Type B pancreatic cell (in vitro differentiated cells): ENCODE results near the gene PGM2L1. TPM values are rescaled to one million over a fixed set of nuclear protein-coding genes. Genes with fewer than 3 reads are reported as not detected.

ENCODE experiments used
- DNase-seq: peaks from one replicate; pipeline ENCODE4 v3.0.0; 2021; ENCODE audit warnings: mixed read lengths; ENCODE audit not compliant: unreplicated experiment; ENCODE audit errors: extremely low spot score
- H3K27ac Mint-ChIP-seq: 2 replicates; pipeline ENCODE4 v1.8.0; 2021; ENCODE audit warnings: mild to moderate bottlenecking, mixed read lengths
- H3K27me3 Mint-ChIP-seq: 2 replicates; pipeline ENCODE4 v1.8.0; 2021; ENCODE audit warnings: mixed read lengths
- H3K36me3 Mint-ChIP-seq: 2 replicates; pipeline ENCODE4 v1.8.0; 2021; ENCODE audit warnings: mixed read lengths
- H3K4me1 Mint-ChIP-seq: one replicate; pipeline ENCODE4 v1.8.0; 2021; ENCODE audit warnings: mixed read lengths; ENCODE audit not compliant: unreplicated experiment
- H3K4me3 Mint-ChIP-seq: 2 replicates; pipeline ENCODE4 v1.8.0; 2021; ENCODE audit warnings: mild to moderate bottlenecking, mixed read lengths
- H3K9me3 Mint-ChIP-seq: 2 replicates; pipeline ENCODE4 v1.8.0; 2021; ENCODE audit warnings: mixed read lengths
- total RNA-seq: library from RNA; stranded (reverse); gene quantifications from 2 replicates; pipeline ENCODE4 v1.2.1, GENCODE V29; 2021; ENCODE audit warnings: low replicate concordance
- TF ChIP-seq, protein P1 (sequence below): fragments of 200-600 bp; sonication (generic); conservative IDR thresholded peaks from 2 replicates; pipeline ENCODE4 v1.5.0; 2021; ENCODE audit warnings: antibody characterized with exemption, mild to moderate bottlenecking

Gene PGM2L1
- total RNA-seq, 1 donor from 2014 or later, result 10.3 TPM

- Mint-ChIP-seq H3K4me3 (no peak overlapping the region), H3K27ac (no peak overlapping the region), H3K4me1 (peaks cover 7% of the 10 kb centered on the region), H3K36me3 (no peaks in the 10 kb centered on the region), H3K27me3 (peaks cover 15% of the 10 kb centered on the region), H3K9me3 (peaks cover 7% of the 10 kb centered on the region)
- DNase-seq, result no peak
- TF ChIP-seq, protein P1, sequence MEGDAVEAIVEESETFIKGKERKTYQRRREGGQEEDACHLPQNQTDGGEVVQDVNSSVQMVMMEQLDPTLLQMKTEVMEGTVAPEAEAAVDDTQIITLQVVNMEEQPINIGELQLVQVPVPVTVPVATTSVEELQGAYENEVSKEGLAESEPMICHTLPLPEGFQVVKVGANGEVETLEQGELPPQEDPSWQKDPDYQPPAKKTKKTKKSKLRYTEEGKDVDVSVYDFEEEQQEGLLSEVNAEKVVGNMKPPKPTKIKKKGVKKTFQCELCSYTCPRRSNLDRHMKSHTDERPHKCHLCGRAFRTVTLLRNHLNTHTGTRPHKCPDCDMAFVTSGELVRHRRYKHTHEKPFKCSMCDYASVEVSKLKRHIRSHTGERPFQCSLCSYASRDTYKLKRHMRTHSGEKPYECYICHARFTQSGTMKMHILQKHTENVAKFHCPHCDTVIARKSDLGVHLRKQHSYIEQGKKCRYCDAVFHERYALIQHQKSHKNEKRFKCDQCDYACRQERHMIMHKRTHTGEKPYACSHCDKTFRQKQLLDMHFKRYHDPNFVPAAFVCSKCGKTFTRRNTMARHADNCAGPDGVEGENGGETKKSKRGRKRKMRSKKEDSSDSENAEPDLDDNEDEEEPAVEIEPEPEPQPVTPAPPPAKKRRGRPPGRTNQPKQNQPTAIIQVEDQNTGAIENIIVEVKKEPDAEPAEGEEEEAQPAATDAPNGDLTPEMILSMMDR, result no peak
These were observed 75.6 kb downstream of the PGM2L1 start for GRCh38 chr11:74322667-74323066.

GRCh38 chr11:74321487-74322188 is 76.6 kb downstream of the PGM2L1 start:
- peaks cover 4% of the 10 kb centered on the region for H3K36me3 Mint-ChIP-seq
- H3K4me3 Mint-ChIP-seq, result no peak overlapping the region
- no peak overlapping the region for H3K27ac Mint-ChIP-seq
- H3K27me3 Mint-ChIP-seq, result peaks cover 23% of the 10 kb centered on the region
- H3K4me1 Mint-ChIP-seq, result peaks cover 5% of the 10 kb centered on the region
- DNase-seq, result no peak
- peaks cover 15% of the 10 kb centered on the region for H3K9me3 Mint-ChIP-seq
- TF ChIP-seq, protein P1, result peak; percentile 73

GRCh38 chr11:74320538-74320937 is 77.7 kb downstream of the PGM2L1 start:
- peaks cover 17% of the 10 kb centered on the region for H3K9me3 Mint-ChIP-seq
- H3K27ac Mint-ChIP-seq, result no peak overlapping the region
- H3K27me3 Mint-ChIP-seq, result peaks cover 25% of the 10 kb centered on the region
- H3K36me3 Mint-ChIP-seq, result peaks cover 4% of the 10 kb centered on the region
- TF ChIP-seq, protein P1, result no peak
- H3K4me1 Mint-ChIP-seq, result no peaks in the 10 kb centered on the region
- no peak for DNase-seq
- H3K4me3 Mint-ChIP-seq, result no peak overlapping the region

DNA sequence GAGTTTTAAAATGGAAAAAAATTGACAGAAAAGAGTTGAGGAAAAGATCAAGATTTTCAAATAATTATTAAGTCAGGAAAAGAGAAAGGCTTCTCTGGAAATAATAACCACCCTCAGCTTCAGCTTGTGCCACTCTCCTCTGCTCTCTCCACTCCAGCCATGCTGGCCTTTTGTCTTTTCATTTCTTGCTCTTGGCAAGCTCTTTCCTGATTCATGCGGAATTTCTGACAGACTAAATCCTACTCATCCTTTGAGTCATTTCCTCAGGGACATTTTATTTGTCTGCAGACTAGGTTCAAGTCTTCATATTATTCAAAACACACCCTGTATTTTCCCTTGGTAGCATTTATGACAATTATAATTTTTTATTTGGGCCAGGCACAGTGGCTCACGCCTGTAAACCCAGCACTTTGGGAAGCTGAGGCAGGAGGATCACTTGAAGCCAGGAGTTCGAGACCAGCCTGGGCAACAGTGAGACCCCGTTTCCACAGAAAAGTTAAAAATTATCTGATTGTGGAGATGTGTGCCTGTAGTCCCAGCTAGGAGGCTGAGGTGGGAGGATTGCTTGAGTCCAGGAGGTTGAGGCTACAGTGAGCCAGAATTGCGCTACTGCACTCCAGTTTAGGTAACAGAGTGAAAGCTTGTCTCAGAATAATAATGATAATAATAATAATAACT is 79.0 kb downstream of the PGM2L1 start:
- H3K4me3 Mint-ChIP-seq, result no peak overlapping the region
- no peak for DNase-seq
- no peak overlapping the region for H3K27ac Mint-ChIP-seq
- peaks cover 28% of the 10 kb centered on the region for H3K27me3 Mint-ChIP-seq
- no peaks in the 10 kb centered on the region for H3K4me1 Mint-ChIP-seq
- peaks cover 4% of the 10 kb centered on the region for H3K36me3 Mint-ChIP-seq
- peaks cover 17% of the 10 kb centered on the region for H3K9me3 Mint-ChIP-seq
- TF ChIP-seq, protein P1, result no peak

GRCh38 chr11:74318241-74318932 is 79.8 kb downstream of the PGM2L1 start:
- no peaks in the 10 kb centered on the region for H3K4me1 Mint-ChIP-seq
- H3K27me3 Mint-ChIP-seq, result peaks cover 36% of the 10 kb centered on the region
- no peak overlapping the region for H3K27ac Mint-ChIP-seq
- TF ChIP-seq, protein P1, result no peak
- H3K36me3 Mint-ChIP-seq, result peaks cover 4% of the 10 kb centered on the region
- peaks cover 20% of the 10 kb centered on the region for H3K9me3 Mint-ChIP-seq
- no peak for DNase-seq
- no peak overlapping the region for H3K4me3 Mint-ChIP-seq
